ENCODE results near the gene MYO7B.
A peak's percentile ranks its signal among the peaks of the same experiment; 100 is the strongest.

The MYO7B gene

DNA sequence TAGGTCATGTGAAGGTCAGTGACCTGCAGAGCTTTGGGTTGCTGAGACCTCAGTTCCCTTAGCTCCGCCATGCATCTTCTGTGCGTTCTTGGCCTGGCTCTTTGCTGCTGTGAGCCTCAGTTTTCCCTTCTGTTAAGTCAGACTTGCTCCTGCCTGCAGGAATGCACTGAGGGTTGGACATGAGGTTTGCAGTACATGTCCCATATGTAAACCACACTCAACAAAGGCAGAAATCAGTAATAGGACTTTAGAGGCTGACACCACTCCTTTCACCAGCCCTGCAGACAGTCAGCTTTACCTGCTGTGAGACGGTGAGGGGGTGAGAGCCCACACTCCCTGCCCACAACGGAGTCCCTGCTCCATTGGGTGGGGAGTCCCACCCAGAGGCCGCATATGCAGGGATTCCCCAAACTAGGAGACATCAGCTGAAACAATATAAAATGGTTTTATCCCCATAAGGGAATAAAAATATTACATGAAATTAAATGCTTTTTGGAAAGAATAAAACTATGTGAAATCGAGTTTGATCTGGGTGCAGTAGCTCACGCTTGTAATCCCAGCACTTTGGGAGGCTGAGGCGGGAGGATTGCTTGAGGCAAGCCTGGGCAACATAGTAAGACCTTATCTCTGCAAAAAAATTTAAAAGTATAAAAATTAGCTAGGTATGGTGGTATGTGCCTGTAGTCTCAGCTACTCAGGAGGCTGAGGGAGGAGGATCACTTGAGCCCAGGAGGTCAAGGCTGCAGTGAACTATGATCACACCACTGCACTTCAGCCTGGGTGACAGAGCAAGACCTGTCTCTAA, 55.1 kb downstream of the MYO7B start:
- no peak for DNase-seq

DNA sequence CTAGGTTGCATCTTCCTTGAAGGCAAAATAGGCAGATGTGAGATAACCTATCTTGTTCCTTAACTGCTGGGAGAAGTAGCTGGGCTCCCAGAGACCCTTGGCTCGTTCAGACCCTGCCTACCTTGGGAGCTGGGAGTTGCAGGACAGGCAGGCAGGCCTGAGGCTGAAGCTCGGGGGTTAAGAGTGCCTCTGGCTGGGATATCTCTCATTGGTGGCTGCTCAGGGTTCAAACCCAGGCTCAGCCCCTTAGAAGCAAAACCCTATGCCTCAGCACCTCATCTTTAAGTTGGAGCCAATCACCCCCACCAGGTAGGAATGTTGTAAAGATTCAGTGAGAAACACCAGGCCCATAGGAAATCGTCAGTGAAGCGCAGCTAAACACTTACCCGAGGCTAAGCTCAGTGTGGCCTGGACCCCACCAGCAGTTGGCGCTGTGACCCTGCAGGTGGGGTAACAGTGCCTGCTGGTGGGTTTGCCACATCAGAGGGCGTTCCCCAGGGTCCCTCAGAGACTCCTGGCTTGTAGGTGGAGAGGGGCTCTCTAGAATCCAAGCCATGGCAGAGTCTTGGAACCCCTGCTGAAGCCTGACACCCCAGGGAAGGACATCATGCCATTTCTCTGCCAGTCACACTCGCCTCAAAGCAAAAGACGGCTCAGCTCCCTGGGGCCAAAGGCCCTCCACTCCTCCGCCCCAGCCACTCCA, 55.9 kb downstream of the MYO7B start:
- peak; percentile 62 for DNase-seq

DNA sequence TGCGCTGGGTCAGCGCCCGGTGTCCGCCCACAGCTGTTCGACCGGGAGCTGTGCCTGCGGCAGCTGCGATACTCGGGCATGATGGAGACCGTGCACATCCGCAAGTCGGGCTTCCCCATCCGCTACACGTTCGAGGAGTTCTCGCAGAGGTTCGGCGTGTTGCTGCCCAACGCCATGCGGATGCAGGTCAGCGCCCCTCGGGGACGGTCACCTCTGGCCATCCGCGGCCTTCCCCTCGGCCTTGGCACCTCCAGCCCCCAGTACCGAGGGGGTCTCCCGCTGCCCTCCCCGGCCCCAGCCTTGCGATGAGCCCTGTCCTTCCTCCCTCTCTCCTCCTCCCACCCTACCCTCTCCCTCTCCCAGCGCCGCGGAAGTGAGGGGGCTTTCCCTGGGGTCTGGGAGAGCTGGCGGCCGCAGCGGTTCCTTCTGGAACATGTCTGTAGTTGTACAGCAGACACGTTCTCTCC, 57.3 kb downstream of the MYO7B start:
- no peak for DNase-seq

DNA sequence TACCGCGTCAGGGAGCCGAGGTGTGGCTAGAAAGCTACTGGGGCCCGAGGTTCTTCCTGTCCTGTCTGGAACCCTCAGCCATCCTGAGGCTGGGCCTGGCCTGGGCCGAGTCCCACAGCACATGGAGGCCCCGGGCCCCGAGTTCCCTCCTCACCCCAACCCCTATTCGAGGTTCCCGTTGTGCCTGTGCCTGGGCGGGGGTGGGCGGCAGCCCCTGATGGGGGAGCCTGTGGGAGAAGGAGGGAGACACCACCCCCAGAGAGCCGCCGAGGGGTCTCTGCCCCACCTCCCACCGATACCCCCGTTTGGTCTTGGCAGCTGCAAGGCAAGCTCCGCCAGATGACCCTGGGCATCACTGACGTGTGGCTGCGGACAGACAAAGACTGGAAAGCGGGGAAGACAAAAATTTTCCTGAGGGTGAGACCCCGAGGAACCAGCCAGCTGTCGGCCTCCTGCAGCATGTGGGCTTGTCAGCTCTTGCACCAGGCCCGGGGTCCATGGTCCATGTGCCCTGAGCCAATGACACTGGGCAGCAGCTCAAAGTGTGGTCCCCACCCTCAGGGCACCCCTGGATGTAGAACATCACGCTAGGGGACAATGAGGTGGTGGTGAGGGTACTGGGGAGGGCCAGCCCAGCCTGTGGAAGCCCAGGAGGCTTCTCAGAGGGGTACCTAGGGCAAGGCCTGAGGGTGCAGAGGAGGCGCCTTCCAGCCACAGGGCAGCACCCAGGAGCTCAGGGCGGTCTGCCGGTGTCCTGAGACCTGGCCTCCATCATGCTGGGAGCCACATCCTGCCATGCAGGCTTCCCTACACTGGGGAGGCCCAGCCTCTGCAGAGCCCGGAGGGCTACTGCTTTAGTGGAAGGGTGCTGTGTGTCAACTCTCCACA, 58.0 kb downstream of the MYO7B start:
- DNase-seq, result no peak

DNA sequence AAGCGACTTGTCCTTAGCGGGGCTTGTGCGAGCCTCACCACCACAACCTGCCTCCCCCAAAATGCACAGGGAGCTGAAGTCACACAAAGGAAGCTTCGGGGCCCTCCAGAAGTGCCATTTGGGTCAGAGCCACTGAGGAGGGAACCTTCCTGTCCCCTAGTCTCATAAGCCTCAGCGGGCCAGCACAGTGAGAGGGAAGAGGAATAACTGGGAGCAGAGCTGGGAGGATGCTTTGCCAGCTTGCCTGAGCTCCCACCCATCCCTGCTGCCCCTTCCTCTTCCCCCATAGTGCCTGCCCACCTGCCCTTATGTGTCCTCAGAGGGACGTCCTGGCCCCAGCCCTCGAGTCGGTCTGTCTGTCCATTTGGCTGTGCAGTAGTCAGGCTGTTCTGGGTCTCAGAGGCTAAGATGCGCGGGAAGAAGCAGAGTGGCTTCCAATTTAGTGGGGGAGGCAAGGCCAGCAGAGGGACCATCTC, 58.7 kb downstream of the MYO7B start:
- no peak for DNase-seq

DNA sequence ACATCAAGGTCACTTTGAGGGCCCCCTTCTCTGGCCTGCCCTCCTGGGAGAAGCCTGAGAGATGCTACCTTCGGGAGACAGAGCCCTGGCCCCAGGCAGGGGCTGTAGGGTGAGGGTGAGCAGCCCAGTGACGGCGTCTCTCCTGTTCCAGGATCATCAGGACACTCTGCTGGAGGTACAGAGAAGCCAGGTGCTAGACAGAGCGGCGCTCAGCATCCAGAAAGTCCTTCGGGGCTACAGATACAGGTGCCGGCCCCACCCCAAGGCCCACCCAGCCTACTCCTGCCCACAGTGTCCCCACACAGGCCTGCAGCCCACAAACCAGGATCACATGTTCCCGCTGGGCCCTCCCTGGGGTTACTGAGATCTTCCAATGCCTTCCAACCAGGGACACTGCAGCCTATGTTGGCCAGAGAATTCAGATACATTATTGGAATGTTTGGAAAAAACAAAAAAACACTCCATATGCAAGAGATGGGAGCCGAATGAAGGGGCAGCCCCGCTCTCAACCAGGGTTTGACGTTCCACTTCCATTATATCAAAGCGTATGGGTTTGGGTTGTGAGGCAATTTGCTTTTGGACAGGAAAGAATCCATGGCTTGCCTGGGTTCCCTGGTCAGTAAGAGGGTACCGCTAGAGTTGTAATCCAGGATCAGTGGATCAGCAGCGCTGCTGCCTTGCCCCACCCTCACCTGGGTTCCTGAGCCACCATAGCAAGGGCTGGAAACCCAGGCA, 61.0 kb downstream of the MYO7B start:
- DNase-seq, result no peak

DNA sequence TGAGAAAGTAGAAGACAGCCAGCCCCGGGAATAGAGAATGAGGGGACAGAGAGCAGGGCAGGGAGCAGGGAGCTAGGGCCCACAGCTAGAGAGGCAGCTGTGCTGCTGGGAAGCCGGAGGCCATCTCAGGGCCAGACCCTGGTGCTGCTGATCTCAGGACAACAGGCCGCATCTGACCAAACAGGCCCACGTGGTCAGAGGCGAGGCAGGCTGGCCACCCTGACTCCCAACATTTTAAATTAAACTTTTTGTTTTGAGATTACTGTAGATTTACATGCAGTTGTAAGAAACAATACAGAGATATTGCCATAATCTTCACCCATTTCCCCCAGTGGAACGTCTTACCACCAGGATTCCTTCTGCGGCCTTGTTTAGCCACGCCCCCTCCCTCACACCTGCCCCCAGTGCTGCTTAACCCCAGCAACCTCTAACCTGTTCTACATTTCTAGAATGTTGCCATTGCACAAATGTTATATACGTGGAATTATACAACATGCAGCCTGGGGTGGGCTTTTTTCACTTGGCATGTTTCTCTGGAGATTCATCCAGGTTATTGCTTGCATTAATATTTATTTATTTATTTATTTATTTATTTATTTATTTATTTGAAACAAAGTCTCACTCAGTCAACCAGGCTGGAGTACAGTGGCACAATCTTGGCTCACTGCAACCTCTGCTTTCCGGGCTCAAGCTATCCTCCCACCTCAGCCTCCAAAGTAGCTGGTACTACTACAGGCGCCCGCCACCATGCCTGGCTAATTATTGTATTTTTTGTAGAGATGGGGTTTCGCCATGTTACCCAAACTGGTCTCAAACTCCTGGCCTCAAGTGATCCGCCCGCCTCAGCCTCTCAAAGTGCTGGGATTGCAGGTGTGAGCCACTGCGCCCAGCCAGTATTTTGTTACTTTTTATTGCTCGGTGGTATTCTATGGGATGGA, 61.8 kb downstream of the MYO7B start:
- no peak for DNase-seq

DNA sequence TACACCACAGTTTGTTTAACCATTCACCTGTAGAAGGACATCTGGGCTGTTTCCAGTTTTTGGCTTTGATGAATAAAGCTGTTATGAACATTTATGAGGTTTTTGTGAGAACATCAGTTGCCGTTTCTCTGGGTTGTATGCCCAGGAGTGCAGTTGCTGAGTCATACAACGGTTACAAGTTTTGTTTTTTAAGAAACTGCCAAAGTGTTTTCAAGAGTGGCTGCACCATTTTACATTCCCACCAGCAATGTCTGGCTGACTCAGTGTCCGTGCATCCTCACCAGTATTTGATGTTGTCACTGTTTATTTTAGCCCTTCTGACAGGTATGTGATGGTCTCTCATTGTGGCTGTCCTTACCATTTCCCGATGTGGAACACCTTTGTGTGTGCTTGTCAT, 62.5 kb downstream of the MYO7B start:
- no peak for DNase-seq

DNA sequence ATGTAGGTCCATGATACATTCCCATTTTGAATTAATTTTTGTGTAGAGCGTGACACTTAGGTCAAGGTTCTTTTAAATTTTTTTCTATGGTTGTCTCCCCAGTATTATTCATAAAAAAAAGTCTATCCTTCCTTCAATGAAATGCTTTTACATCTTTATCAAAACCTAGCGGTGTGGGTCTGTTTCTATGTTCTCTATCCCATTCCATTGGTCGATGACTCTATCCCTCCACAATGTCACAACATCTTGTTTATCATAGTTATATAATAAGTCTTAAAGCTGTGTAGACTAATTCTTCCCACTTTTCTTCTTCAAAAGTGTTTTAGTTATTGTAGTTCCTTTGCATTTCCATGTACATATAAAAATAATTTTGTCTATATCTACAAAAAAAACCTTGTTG, 63.2 kb downstream of the MYO7B start:
- no peak for DNase-seq

DNA sequence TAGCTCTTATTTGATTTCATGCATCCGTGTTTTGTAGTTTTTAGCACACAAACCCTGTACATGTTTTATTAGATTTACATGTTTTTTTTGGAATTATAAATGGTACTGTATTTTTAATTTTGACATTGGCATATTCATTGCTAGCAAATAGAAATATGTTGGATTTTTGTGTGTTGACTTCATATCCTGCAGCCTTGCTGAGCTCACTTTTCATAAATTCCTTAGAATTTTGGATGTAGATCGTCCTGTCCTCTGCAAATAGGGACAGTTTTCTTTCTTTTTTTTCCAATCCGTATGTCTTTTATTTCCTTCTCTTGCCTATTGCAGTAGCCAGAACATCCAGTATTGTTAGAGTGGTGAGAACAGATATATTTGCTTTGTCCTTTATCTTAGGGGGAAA, 63.7 kb downstream of the MYO7B start:
- no peak for DNase-seq

DNA sequence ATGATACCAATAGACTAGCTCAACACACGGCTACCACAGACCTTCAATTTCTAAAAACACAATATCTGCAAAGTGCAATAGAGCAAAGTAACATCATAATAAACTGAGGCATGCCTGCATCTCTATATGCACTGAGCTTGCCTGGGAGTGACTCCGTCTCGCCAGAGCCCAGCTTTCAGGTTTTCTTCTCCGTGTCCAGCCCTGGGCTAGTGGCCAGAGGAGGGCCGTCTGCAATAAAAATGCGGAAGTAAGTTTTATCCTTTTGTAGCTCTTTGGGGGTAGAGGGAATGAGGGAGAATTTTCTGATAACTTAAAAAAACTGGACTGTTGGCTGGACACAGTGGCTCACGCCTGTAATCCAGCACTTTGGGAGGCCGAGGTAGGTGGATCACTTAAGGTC, 69.5 kb downstream of the MYO7B start:
- DNase-seq, result no peak

DNA sequence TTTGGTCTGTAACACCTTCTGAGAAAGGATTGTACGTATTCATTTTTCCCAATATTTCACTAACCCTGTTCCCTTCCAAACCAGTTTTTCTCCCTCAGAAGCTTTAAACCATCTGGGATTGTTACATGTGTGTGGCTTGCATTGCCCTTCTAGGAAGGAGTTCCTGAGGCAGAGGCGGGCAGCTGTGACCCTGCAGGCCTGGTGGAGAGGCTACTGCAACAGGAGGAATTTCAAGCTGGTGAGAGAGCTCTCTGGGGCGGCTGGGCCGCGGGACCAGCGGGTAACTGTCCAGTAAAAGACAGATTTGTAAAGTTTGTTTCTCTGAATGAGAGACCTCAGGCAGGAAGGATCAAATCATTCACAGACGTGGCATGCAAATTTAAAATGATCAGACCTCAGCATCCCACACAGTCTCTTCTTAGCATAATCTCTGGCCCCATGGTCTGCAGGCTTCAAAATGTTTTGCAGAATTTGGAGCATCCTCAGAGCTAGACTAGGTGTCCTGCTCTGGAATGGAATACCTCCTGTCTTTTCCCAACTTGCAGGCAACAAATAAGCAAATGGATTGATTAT, 70.3 kb downstream of the MYO7B start:
- DNase-seq, result no peak

DNA sequence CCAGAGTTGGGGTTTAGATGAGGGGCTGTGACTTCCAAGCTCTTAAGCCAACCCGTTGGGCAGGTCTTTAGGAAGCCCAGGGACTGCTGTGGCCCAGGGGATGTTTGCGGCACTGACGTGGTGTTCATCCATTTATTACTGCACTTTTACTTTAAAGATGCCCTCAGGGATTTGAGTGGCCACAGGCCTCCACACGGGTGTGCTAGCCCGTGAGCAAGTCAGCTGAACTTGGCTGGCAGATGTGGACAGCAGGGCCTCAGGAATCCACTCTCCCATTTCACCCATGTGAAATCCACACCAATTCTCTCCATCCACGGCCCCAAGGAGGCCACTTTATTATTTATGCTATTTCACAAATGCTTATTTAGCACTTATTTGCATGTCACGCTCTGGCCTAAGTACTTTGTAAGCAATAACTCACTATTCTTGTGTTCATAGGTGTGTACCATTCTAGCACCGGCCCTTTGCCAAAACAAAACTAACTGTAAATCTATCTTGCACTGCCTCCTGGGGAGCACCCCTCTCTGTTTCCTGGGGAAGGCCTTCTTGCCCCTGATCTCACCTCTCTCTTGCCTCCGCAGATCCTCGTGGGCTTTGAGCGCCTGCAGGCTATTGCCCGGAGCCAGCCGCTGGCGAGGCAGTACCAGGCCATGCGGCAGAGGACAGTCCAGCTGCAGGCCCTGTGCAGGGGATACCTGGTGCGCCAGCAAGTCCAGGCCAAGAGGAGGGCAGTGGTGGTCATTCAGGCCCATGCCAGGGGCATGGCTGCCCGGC, 71.3 kb downstream of the MYO7B start:
- DNase-seq, result no peak

DNA sequence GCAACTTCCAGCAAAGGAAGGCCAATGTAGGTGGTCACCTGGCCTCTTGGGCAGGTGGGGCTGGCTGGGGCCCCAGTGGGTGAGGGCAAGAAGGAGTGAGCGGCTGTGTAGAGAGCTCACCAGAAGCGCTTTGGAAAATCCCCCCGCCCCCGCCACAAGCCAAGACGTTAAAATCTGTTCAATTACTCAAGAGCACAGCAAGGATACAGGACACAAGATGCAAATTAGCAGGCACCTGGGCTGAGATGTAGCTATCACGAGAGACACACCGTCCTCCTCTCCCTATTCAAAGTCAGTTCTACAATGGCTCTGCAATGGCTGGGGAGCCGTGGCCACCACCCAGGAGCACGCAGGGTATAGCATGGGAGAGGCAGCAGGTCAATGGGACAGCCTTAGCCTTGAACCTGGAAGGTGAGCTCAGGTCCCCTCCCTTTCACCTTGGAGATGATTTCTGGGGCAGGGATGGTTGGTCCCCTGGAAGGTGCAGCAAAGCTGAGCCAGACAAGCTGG, 72.0 kb downstream of the MYO7B start:
- DNase-seq, result no peak

DNA sequence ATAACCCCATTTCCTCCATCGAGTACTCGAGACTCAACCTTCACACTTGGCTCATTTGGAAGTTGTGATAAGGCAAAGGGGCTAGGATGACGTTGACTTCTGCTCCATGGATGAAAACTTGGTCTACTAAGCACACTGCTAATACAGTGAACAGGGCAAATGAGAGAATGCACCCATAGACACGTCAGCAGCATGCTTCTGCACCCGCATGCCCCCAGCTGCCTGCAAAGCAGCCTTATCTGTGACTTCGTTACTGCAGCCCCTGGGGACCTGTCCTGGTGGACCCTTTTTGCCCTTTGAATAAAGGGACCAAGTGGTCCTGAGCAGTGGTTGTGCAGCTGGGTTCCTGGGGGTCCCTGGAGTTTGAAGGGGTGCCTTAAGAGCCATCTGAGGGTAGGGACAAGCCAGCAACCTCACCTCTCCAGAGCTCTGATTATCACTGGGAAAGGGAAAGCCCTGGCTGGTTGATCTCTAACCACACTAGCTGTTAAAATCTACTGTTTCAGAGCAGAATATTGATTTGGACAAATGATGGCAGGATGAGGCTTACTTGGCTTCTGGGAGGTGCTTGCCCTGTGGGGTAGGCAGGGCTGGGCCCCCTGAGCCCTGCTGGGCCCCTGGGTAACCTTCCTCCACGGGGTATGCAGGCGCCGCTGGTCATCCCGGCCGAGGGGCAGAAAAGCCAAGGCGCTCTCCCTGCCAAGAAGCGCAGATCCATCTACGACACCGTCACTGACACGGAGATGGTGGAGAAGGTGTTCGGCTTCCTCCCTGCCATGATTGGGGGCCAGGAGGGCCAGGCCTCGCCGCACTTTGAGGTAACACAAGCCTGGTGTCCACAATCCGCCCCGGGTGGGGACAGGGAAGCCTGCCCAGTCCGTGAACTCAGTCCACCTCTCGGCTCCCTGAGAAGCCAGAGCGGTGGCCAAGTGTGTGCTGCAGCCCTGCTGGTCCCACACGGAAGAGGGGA, 72.9 kb downstream of the MYO7B start:
- no peak for DNase-seq

DNA sequence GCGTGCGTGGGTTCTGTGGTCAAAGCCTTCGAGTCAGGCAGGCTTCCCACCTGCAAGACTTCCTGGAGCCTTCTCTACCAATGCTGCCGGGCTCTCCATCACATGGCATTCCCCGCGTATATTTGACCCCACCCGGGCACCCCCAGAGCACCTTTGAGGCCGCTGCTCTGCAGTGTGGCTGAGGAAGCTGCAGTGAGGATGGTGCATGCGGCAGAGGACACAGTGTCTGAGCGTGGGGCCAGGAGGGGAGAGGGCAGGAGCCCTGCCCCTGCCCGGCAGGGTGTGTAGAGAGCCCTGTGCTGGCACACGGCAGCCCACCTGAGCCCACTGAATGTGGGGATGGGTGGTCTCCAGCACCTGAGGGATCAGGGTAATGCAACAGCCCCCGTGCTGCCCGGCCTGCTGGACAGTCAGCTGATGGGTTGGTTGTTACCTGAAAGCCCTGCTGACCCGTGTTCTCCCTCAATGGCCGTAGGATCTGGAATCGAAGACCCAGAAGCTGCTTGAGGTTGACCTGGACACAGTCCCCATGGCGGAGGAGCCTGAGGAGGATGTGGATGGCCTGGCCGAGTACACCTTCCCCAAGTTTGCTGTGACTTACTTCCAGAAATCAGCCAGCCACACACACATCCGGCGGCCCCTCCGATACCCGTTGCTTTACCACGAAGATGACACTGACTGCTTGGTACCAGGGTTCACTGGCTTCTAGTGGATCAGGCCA, 73.7 kb downstream of the MYO7B start:
- no peak for DNase-seq

DNA sequence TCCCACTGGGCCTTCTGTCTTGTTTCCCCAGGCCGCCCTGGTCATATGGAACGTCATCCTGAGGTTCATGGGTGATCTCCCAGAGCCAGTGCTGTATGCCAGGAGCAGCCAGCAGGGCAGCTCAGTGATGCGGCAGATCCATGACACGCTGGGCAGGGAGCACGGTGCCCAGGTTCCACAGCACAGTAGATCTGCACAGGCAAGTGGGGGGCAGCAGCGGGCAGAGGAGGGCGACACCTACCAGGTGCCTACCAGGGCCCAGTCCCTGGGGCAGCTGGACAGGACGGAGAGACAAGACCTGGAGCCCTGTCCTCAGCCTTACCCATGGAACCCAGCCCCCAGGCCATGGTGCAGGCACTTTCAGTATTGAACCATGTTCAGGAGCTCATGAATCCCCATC, 74.3 kb downstream of the MYO7B start:
- DNase-seq, result no peak

DNA sequence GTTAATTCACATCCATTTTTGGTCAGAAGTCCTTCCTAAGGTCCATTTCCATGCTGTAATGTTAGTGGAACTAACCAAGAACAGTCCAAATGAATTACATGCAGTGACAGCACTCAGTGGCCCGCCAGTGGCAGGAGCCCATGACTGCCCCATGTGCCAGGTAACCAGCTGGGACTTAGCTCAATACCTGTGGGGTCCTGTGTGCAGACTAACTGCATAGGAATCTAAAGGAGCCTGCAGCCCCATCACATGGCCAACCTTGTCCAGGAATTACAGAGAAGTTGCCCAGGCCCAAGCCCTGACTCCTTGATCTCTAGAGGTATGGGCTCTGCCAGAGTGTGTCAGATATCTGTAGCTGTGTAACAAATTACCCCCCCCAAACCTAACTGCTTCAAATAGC, 75.1 kb downstream of the MYO7B start:
- DNase-seq, result no peak
